Activated T-cell treated with anti-CD3 and anti-CD28 coated beads for 24 hours (primary cell): Measurements from ENCODE around the gene NRBP1.

Experiments
- DNase-seq: peaks from one replicate; pipeline ENCODE4 v3.0.0-alpha.2; 2020; ENCODE audit warnings: low read depth

Gene NRBP1

GRCh38 chr2:27428213-27428977 is at the start of gene NRBP1:
Gene NRBP1, plus strand, starts transcription at chr2:27428631. Its CDS starts 4,643 bp downstream, at chr2:27433274.
- peak; percentile 88 for DNase-seq

- no peak for DNase-seq
Measured at GRCh38 chr2:27378809-27379290, 49.6 kb upstream of the NRBP1 start.

GRCh38 chr2:27379383-27379835 is 49.0 kb upstream of the NRBP1 start:
- DNase-seq: no peak

- DNase-seq: no peak
Measured at GRCh38 chr2:27379836-27380625, 48.4 kb upstream of the NRBP1 start.

- DNase-seq: peak; percentile 85
Measured at GRCh38 chr2:27380626-27381545, 47.5 kb upstream of the NRBP1 start, which contains the start of gene ZNF513. Gene ZNF513, minus strand, starts transcription at chr2:27380734. Its CDS starts 208 bp downstream, at chr2:27380526.

GRCh38 chr2:27381577-27382181 is 46.8 kb upstream of the NRBP1 start:
- DNase-seq: no peak

GRCh38 chr2:27390822-27391679 is 37.4 kb upstream of the NRBP1 start:
- no peak for DNase-seq

GRCh38 chr2:27393225-27393624 is 35.2 kb upstream of the NRBP1 start:
- DNase-seq: no peak

- no peak for DNase-seq
Measured at GRCh38 chr2:27398962-27399361, 29.5 kb upstream of the NRBP1 start.

GRCh38 chr2:27400348-27401135 is 27.9 kb upstream of the NRBP1 start:
- no peak for DNase-seq

- no peak for DNase-seq
Measured at GRCh38 chr2:27407798-27408491, 20.5 kb upstream of the NRBP1 start.

- peak; percentile 20 for DNase-seq
Measured at GRCh38 chr2:27408601-27409320, 19.7 kb upstream of the NRBP1 start.

- DNase-seq: peak; percentile 94
Measured at GRCh38 chr2:27409321-27410073, 18.9 kb upstream of the NRBP1 start, which contains the start of gene PPM1G. Gene PPM1G, minus strand, starts transcription at chr2:27409591. Its CDS starts 169 bp downstream, at chr2:27409422.

- DNase-seq: no peak
Measured at GRCh38 chr2:27412419-27413152, 15.8 kb upstream of the NRBP1 start.

- DNase-seq: no peak
Measured at GRCh38 chr2:27416151-27416550, 12.3 kb upstream of the NRBP1 start.

- DNase-seq: no peak
Measured at GRCh38 chr2:27420996-27421395, 7.4 kb upstream of the NRBP1 start.
